ENCODE data around the gene SCYL1. TPM values are rescaled to one million over a fixed set of nuclear protein-coding genes. Genes with fewer than 3 reads are reported as not detected.

The SCYL1 gene
- total RNA-seq, 1 donor = 125 TPM

DNA sequence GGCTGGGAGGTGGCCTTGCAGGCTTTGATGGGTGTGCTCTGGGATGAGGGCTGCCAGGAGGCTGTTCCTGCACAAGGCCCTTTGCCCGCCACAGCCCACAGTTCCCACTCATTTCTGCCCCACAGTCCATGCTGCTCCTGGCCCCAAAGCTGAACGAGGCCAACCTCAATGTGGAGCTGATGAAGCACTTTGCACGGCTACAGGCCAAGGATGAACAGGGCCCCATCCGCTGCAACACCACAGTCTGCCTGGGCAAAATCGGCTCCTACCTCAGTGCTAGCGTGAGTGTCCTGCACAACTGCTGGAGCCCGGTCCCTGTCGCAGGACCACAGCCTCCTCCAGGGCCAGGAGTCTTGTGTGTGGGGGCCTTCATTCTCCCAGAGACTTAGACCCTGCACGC lies 10.2 kb downstream of the SCYL1 start:
- no peak overlapping the region for H3K4me3 ChIP-seq (ENCODE audit: low read depth, low read length)
- TF ChIP-seq, protein P1, sequence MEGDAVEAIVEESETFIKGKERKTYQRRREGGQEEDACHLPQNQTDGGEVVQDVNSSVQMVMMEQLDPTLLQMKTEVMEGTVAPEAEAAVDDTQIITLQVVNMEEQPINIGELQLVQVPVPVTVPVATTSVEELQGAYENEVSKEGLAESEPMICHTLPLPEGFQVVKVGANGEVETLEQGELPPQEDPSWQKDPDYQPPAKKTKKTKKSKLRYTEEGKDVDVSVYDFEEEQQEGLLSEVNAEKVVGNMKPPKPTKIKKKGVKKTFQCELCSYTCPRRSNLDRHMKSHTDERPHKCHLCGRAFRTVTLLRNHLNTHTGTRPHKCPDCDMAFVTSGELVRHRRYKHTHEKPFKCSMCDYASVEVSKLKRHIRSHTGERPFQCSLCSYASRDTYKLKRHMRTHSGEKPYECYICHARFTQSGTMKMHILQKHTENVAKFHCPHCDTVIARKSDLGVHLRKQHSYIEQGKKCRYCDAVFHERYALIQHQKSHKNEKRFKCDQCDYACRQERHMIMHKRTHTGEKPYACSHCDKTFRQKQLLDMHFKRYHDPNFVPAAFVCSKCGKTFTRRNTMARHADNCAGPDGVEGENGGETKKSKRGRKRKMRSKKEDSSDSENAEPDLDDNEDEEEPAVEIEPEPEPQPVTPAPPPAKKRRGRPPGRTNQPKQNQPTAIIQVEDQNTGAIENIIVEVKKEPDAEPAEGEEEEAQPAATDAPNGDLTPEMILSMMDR (IDR thresholded peaks at IDR 0.05; ENCODE audit: insufficient read depth, low read depth, low read length) = no peak
- no peak for DNase-seq (ENCODE audit: low read depth)

DNA sequence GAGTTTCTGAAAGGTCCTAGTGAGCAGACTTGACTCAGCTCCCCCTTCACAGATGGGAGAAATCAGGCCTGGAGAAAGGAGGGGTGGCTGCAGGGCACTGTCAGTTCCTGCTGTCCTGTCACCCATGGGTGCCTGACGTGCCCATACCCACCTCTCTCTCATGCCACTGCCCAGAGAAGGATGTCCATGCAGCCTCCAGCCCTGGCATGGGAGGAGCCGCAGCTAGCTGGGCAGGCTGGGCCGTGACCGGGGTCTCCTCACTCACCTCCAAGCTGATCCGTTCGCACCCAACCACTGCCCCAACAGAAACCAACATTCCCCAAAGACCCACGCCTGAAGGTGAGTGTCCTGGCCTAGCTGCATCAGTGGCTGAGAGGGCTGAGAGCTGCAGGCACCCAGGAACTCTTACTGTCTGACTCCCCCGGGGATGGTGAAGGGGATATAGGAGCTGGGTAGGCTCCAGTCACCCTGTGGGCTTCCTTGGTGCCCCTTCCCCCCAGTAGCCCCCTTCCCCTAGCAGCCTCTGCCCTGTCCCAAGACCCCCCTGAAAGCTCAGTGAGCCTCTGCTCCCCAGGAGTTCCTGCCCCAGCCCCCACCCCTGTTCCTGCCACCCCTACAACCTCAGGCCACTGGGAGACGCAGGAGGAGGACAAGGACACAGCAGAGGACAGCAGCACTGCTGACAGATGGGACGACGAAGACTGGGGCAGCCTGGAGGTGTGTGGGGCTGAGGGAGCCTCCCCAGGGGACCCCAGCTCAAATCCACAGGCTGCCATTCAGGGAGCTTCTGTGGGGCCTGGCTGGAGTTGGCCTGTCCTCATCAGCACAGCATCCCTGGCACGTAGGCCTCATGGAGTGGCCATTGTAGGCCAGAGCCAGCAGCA lies 11.8 kb downstream of the SCYL1 start:
- TF ChIP-seq, protein P1 (IDR thresholded peaks at IDR 0.05; ENCODE audit: insufficient read depth, low read depth, low read length) = no peak
- no peak overlapping the region for H3K4me3 ChIP-seq (ENCODE audit: low read depth, low read length)
- DNase-seq (ENCODE audit: low read depth) = no peak

DNA sequence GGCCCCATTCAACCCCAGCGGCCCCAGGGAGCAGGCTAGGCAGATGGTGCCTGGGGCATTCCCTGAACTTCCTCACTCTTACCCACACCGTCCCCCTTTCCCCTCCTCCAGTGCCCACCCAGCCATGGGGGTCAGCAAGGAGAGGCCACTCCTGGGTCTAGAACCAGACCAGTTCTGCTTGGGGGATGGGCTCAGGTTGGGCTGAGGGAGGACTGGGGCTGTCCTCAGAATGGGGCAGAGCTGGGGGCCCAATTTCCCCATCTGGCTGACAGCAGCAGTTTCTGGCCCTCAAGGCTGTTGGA lies 12.4 kb downstream of the SCYL1 start:
- no peak for DNase-seq (ENCODE audit: low read depth)
- TF ChIP-seq, protein P1 (IDR thresholded peaks at IDR 0.05; ENCODE audit: insufficient read depth, low read depth, low read length) = no peak
- H3K4me3 ChIP-seq (ENCODE audit: low read depth, low read length) = no peak overlapping the region

DNA sequence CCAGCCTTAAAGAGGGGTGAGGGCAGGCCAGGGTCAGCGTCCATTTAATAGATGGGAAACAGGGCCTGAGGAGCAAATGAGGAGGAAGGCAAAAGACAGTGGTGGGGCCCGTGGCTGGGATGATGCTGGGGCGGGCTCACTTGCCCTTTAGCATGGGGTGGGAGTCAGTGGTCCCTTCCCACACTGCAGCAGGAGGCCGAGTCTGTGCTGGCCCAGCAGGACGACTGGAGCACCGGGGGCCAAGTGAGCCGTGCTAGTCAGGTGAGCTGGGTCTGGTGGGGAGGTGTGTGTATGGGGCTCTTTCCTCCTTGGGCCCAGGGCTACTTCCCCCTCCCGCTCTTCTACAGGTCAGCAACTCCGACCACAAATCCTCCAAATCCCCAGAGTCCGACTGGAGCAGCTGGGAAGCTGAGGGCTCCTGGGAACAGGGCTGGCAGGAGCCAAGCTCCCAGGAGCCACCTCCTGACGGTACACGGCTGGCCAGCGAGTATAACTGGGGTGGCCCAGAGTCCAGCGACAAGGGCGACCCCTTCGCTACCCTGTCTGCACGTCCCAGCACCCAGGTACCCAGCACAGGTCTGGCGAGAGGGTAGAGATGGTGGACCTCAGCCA lies 12.8 kb downstream of the SCYL1 start:
- no peak overlapping the region for H3K4me3 ChIP-seq (ENCODE audit: low read depth, low read length)
- TF ChIP-seq, protein P1 (IDR thresholded peaks at IDR 0.05; ENCODE audit: insufficient read depth, low read depth, low read length) = no peak
- DNase-seq (ENCODE audit: low read depth) = peak; percentile 47

DNA sequence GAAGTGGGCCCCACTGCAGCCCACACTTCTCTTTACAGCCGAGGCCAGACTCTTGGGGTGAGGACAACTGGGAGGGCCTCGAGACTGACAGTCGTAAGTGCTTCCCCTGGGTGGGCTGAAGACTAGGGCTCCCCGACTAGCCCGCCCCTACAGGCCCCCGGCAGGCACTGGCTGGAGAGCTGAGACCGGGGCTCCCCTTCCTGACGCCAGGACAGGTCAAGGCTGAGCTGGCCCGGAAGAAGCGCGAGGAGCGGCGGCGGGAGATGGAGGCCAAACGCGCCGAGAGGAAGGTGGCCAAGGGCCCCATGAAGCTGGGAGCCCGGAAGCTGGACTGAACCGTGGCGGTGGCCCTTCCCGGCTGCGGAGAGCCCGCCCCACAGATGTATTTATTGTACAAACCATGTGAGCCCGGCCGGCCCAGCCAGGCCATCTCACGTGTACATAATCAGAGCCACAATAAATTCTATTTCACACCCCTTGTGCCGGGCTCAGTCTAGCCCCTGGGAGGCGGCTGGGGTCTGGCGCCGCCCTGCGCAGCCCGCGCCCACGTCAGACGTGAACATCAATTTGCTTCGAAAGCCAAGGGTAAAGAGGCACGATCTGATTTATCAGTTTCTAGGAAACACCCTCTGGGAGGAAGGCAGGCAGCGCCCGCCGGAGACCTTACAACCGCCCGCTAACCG lies 13.5 kb downstream of the SCYL1 start:
- no peak overlapping the region for H3K4me3 ChIP-seq (ENCODE audit: low read depth, low read length)
- TF ChIP-seq, protein P1 (IDR thresholded peaks at IDR 0.05; ENCODE audit: insufficient read depth, low read depth, low read length) = no peak
- no peak for DNase-seq (ENCODE audit: low read depth)

DNA sequence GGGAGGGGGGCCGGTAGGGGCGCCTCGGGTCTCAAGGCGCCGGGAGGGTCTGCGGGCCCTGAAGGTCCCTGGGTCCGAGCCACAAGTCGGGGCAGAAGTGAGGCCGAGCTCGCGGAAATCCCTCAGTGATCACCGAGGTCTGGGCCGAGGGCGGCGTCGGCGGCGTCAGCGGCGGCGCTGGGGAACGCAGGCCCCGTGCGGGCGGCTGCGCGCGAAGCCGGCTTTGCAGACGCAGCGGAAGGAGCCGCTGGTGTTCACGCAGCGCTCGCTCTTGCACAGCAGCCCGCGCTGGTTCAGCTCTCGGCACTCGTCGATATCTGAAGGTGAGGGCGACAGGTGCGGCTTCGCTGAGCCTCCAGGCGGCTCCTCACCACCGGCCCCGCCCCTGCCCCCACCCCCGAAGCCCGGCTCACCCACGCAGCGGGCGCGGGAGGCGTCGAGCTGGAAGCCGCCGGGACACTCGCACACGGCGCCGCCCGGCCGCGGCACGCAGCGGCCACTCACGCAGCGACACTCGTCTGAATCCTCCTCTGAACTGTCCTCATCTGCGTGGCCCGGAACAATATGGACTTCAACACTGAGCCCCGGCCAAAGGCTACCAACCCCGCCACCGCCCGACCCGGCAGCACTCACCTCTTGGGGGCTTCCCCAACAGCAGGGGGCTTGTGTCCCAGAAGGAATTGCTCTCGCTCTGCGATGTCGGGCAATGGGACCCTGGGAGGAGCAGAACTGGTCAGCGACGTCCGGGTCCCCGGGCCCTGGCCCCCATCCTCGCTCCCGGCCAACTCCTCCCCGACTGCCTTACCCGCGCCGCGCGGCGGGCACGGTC lies 14.2 kb downstream of the SCYL1 start:
- no peak for DNase-seq (ENCODE audit: low read depth)
- TF ChIP-seq, protein P1 (IDR thresholded peaks at IDR 0.05; ENCODE audit: insufficient read depth, low read depth, low read length) = no peak
- H3K4me3 ChIP-seq (ENCODE audit: low read depth, low read length) = no peak overlapping the region

All from fibroblast of villous mesenchyme (primary cell).